ENCODE data around the gene SERPINF2.
"Not testable (repeated sequence)": the region's sequence is repeated elsewhere in the genome, so short reads cannot be mapped to it uniquely, and the experiment has no call there.

GRCh38 chr17:1722022-1722421, 20.6 kb upstream of the SERPINF2 start:
- not testable (repeated sequence) for TF ChIP-seq CTCF (IDR thresholded peaks at IDR 0.05; ENCODE audit: borderline replicate concordance, extremely low read depth, low read length, poor library complexity, severe bottlenecking); EZH2 (IDR thresholded peaks at IDR 0.05; ENCODE audit: borderline replicate concordance, low read depth, low read length, severe bottlenecking)

All from DND-41 (cell line).